Uterus (tissue), 4 donors: ENCODE data around the gene PDE8A. TPM values are rescaled to one million over a fixed set of nuclear protein-coding genes. Genes with fewer than 3 reads are reported as not detected.
A peak's percentile ranks its signal among the peaks of the same experiment; 100 is the strongest.
"Not testable (repeated sequence)": the region's sequence is repeated elsewhere in the genome, so short reads cannot be mapped to it uniquely, and the experiment has no call there.

ENCODE experiments used
- DNase-seq, 2 donors: peaks; one replicate each; pipeline ENCODE4 v3.0.0-alpha.2; 2019 to 2020
- H3K27ac ChIP-seq, 2 donors: fragments of 200-600 bp; sonication (generic); 1 replicate in 1 of 2; 2 replicates in 1 of 2; pipeline ENCODE4 v1.5.1; 2016 to 2018
- H3K27me3 ChIP-seq, 2 donors: fragments of 200-600 bp; sonication (generic); one replicate each; pipeline ENCODE4 v1.5.1; 2018 to 2019; ENCODE audit warnings: control low read depth in 1 of 2
- H3K36me3 ChIP-seq, 2 donors: fragments of 200-600 bp; sonication (generic); one replicate each; pipeline ENCODE4 v1.5.1; 2019; ENCODE audit warnings: control low read depth in 1 of 2
- H3K4me1 ChIP-seq, 2 donors: fragments of 200-600 bp; sonication (generic); one replicate each; pipeline ENCODE4 v1.5.1; 2018 to 2019; ENCODE audit warnings: control low read depth in 1 of 2
- H3K4me3 ChIP-seq, 2 donors: fragments of 200-600 bp; sonication (generic); 1 replicate in 1 of 2; 2 replicates in 1 of 2; pipeline ENCODE4 v1.5.1; 2018 to 2019; ENCODE audit warnings: mild to moderate bottlenecking in 1 of 2
- H3K9me3 ChIP-seq, 2 donors: fragments of 200-600 bp; sonication (generic); one replicate each; pipeline ENCODE4 v1.5.1; 2019; ENCODE audit warnings: control low read depth in 1 of 2
- CTCF ChIP-seq, 4 experiments: fragments of 200-600 bp in 2 of 4; fragments of 450-650 bp in 2 of 4; sonication (generic) in 2 of 4; IDR thresholded peaks; one replicate each; pipeline ENCODE4 v1.5.1; 2016 to 2019; ENCODE audit warnings: antibody characterized with exemption in 4 of 4, mild to moderate bottlenecking in 2 of 4, moderate library complexity in 1 of 4
- POLR2A ChIP-seq, 2 donors: fragments of 450-650 bp; IDR thresholded peaks; one replicate each; pipeline ENCODE4 v1.6.1; 2016; ENCODE audit warnings: antibody characterized with exemption in 2 of 2, mild to moderate bottlenecking in 1 of 2, moderate library complexity in 1 of 2
- intact Hi-C: fragments of 100-400 bp; cut with DNase I; formaldehyde crosslinking; loops from one replicate; pipeline ENCODE4 v1.15.1; 2023; ENCODE audit warnings: low total_unique reads
- total RNA-seq, 4 donors: library from RNA; depleted of rRNA in 3 of 4; stranded (reverse); fragments of >200 nt in 3 of 4; gene quantifications; one replicate each; pipeline versions ENCODE4 v1.1.0 to v1.2.4, GENCODE V29; 2014 to 2023
- donor health status: DM: yes; HTN: yes; CAD: no.

The PDE8A gene
- total RNA-seq, 4 donors from 2014 or later = 25.1 to 67.0 (median 34.0) TPM

GRCh38 chr15:84982301-84982920 is 755 bp downstream of the PDE8A start:
- Histone ChIP-seq H3K4me3 (peak overlapping the region; percentile 54 to 82), H3K9me3 (no peaks in the 10 kb centered on the region), H3K36me3 (no peaks in the 10 kb centered on the region), H3K4me1 (no peaks in the 10 kb centered on the region), H3K27ac (peak overlapping the region; percentile 89 to 95), H3K27me3 (no peaks in the 10 kb centered on the region)
- intact Hi-C loops = no loop called here
- peak; percentile 33 to 38 for DNase-seq
- no peak for TF ChIP-seq POLR2A (IDR thresholded peaks at IDR 0.05)
- no peak for TF ChIP-seq CTCF (IDR thresholded peaks at IDR 0.05)

GRCh38 chr15:84983294-84983693 is 1.6 kb downstream of the PDE8A start:
- no peaks in the 10 kb centered on the region for H3K27me3 ChIP-seq
- TF ChIP-seq POLR2A (IDR thresholded peaks at IDR 0.05) (no peak), CTCF (IDR thresholded peaks at IDR 0.05) (no peak)
- peak overlapping the region in 1 of 2 donors; percentile 89 for H3K27ac ChIP-seq
- peak overlapping the region; percentile 54 to 82 for H3K4me3 ChIP-seq
- H3K9me3 ChIP-seq = no peaks in the 10 kb centered on the region
- H3K4me1 ChIP-seq = no peaks in the 10 kb centered on the region
- DNase-seq = no peak
- intact Hi-C loops = no loop called here
- no peaks in the 10 kb centered on the region for H3K36me3 ChIP-seq

- H3K36me3 ChIP-seq = no peaks in the 10 kb centered on the region
- DNase-seq = no peak
- H3K4me1 ChIP-seq = no peaks in the 10 kb centered on the region
- H3K27me3 ChIP-seq = no peaks in the 10 kb centered on the region
- no peaks in the 10 kb centered on the region for H3K9me3 ChIP-seq
- H3K4me3 ChIP-seq = no peak overlapping the region
- peak overlapping the region in 1 of 2 donors; percentile 89 for H3K27ac ChIP-seq
- intact Hi-C loops = no loop called here
- TF ChIP-seq POLR2A (IDR thresholded peaks at IDR 0.05) (no peak), CTCF (IDR thresholded peaks at IDR 0.05) (no peak)
These were observed 2.1 kb downstream of the PDE8A start for GRCh38 chr15:84983711-84984110.

- H3K9me3 ChIP-seq = no peaks in the 10 kb centered on the region
- H3K27me3 ChIP-seq = no peaks in the 10 kb centered on the region
- H3K36me3 ChIP-seq = no peaks in the 10 kb centered on the region
- DNase-seq = no peak
- no peak overlapping the region for H3K27ac ChIP-seq
- intact Hi-C loops = no loop called here
- H3K4me3 ChIP-seq = no peak overlapping the region
- TF ChIP-seq POLR2A (IDR thresholded peaks at IDR 0.05) = no peak
- TF ChIP-seq CTCF (IDR thresholded peaks at IDR 0.05) = no peak
- H3K4me1 ChIP-seq = peaks cover 0 to 5% of the 10 kb centered on the region in 2 donors
These were observed 3.5 kb downstream of the PDE8A start for GRCh38 chr15:84985158-84985557.

- H3K27me3 ChIP-seq, H3K36me3 ChIP-seq, H3K4me3 ChIP-seq, H3K9me3 ChIP-seq, intact Hi-C loops, H3K4me1 ChIP-seq, H3K27ac ChIP-seq, DNase-seq: not testable (repeated sequence)
These were observed 5.7 kb downstream of the PDE8A start for GRCh38 chr15:84987351-84987750.
